Nephron (organoid): ENCODE data around the gene CENPP.
A peak's percentile ranks its signal among the peaks of the same experiment; 100 is the strongest.

ENCODE experiments used
- H3K27ac Mint-ChIP-seq, 3 experiments: 2 replicates each; pipeline ENCODE4 v1.8.0; 2020; ENCODE audit warnings: mixed read lengths in 3 of 3, mild to moderate bottlenecking in 2 of 3, moderate library complexity in 1 of 3
- H3K27me3 Mint-ChIP-seq: 2 replicates; pipeline ENCODE4 v1.8.0; 2021; ENCODE audit warnings: low read depth, mild to moderate bottlenecking, moderate library complexity, mixed read lengths
- H3K36me3 Mint-ChIP-seq: 2 replicates; pipeline ENCODE4 v1.8.0; 2020; ENCODE audit warnings: low read depth, mixed read lengths
- H3K4me1 Mint-ChIP-seq: 2 replicates; pipeline ENCODE4 v1.8.0; 2020; ENCODE audit warnings: mixed read lengths
- H3K4me3 Mint-ChIP-seq, 3 experiments: 2 replicates each; pipeline ENCODE4 v1.8.0; 2020; ENCODE audit warnings: mild to moderate bottlenecking in 3 of 3, mixed read lengths in 3 of 3, moderate library complexity in 2 of 3
- H3K9me3 Mint-ChIP-seq: 2 replicates; pipeline ENCODE4 v1.8.0; 2020; ENCODE audit warnings: mixed read lengths
- CTCF ChIP-seq, 3 experiments: fragments of 200-600 bp; sonication (generic); IDR thresholded peaks; one replicate each; pipeline ENCODE4 v1.5.0; 2021; ENCODE audit warnings: antibody characterized with exemption in 3 of 3; ENCODE audit not compliant: unreplicated experiment in 3 of 3

The CENPP gene

GRCh38 chr9:92294297-92294676, 31.5 kb upstream of the CENPP start:
- Mint-ChIP-seq H3K27me3 (no peaks in the 10 kb centered on the region), H3K4me3 (peak overlapping the region; percentile 97 to 99 (median 98)), H3K27ac (peak overlapping the region; percentile 99), H3K36me3 (peaks cover 38% of the 10 kb centered on the region), H3K9me3 (no peaks in the 10 kb centered on the region), H3K4me1 (peaks cover 30% of the 10 kb centered on the region)
- no peak for TF ChIP-seq CTCF (IDR thresholded peaks at IDR 0.05; ENCODE audit: unreplicated experiment in 3 of 3)

GRCh38 chr9:92295240-92295790, 30.4 kb upstream of the CENPP start:
- no peak for TF ChIP-seq CTCF (IDR thresholded peaks at IDR 0.05; ENCODE audit: unreplicated experiment in 3 of 3)
- H3K27ac Mint-ChIP-seq, result peak overlapping the region in 2 of 3 experiments; percentile 27
- no peaks in the 10 kb centered on the region for H3K9me3 Mint-ChIP-seq
- peaks cover 30% of the 10 kb centered on the region for H3K4me1 Mint-ChIP-seq
- H3K27me3 Mint-ChIP-seq, result no peaks in the 10 kb centered on the region
- peak overlapping the region; percentile 17 to 49 (median 41) for H3K4me3 Mint-ChIP-seq
- peaks cover 36% of the 10 kb centered on the region for H3K36me3 Mint-ChIP-seq

GRCh38 chr9:92295827-92296258, 29.9 kb upstream of the CENPP start:
- H3K27me3 Mint-ChIP-seq, result no peaks in the 10 kb centered on the region
- H3K4me3 Mint-ChIP-seq, result peak overlapping the region; percentile 40 to 63 (median 49)
- peaks cover 33% of the 10 kb centered on the region for H3K36me3 Mint-ChIP-seq
- H3K4me1 Mint-ChIP-seq, result peaks cover 29% of the 10 kb centered on the region
- TF ChIP-seq CTCF (IDR thresholded peaks at IDR 0.05; ENCODE audit: unreplicated experiment in 3 of 3), result no peak
- H3K9me3 Mint-ChIP-seq, result no peaks in the 10 kb centered on the region
- peak overlapping the region in 2 of 3 experiments; percentile 27 for H3K27ac Mint-ChIP-seq

- Mint-ChIP-seq H3K27me3 (no peaks in the 10 kb centered on the region), H3K4me1 (peaks cover 20% of the 10 kb centered on the region), H3K4me3 (no peak overlapping the region), H3K9me3 (no peaks in the 10 kb centered on the region), H3K36me3 (peaks cover 31% of the 10 kb centered on the region), H3K27ac (no peak overlapping the region)
- no peak for TF ChIP-seq CTCF (IDR thresholded peaks at IDR 0.05; ENCODE audit: unreplicated experiment in 3 of 3)
Observed at GRCh38 chr9:92297611-92298010, 28.1 kb upstream of the CENPP start.

- H3K4me1 Mint-ChIP-seq, result peaks cover 16% of the 10 kb centered on the region
- no peaks in the 10 kb centered on the region for H3K27me3 Mint-ChIP-seq
- no peak overlapping the region for H3K4me3 Mint-ChIP-seq
- H3K27ac Mint-ChIP-seq, result no peak overlapping the region
- peaks cover 35% of the 10 kb centered on the region for H3K36me3 Mint-ChIP-seq
- H3K9me3 Mint-ChIP-seq, result no peaks in the 10 kb centered on the region
- no peak for TF ChIP-seq CTCF (IDR thresholded peaks at IDR 0.05; ENCODE audit: unreplicated experiment in 3 of 3)
Observed at GRCh38 chr9:92298036-92298435, 27.7 kb upstream of the CENPP start.

- no peak overlapping the region for H3K4me3 Mint-ChIP-seq
- H3K27me3 Mint-ChIP-seq, result no peaks in the 10 kb centered on the region
Observed at GRCh38 chr9:92299116-92299515, 26.6 kb upstream of the CENPP start.

More at GRCh38 chr9:92299116-92299515, 26.6 kb upstream of the CENPP start:
- Mint-ChIP-seq H3K36me3 (peaks cover 41% of the 10 kb centered on the region), H3K27ac (no peak overlapping the region), H3K9me3 (no peaks in the 10 kb centered on the region), H3K4me1 (peaks cover 7% of the 10 kb centered on the region)
- no peak for TF ChIP-seq CTCF (IDR thresholded peaks at IDR 0.05; ENCODE audit: unreplicated experiment in 3 of 3)
